Nephron (organoid): ENCODE data around the gene CHID1.

ENCODE experiments used
- H3K27ac Mint-ChIP-seq, 3 experiments: 2 replicates each; pipeline ENCODE4 v1.8.0; 2020; ENCODE audit warnings: mixed read lengths in 3 of 3, mild to moderate bottlenecking in 2 of 3, moderate library complexity in 1 of 3
- H3K27me3 Mint-ChIP-seq: 2 replicates; pipeline ENCODE4 v1.8.0; 2021; ENCODE audit warnings: low read depth, mild to moderate bottlenecking, moderate library complexity, mixed read lengths
- H3K36me3 Mint-ChIP-seq: 2 replicates; pipeline ENCODE4 v1.8.0; 2020; ENCODE audit warnings: low read depth, mixed read lengths
- H3K4me1 Mint-ChIP-seq: 2 replicates; pipeline ENCODE4 v1.8.0; 2020; ENCODE audit warnings: mixed read lengths
- H3K4me3 Mint-ChIP-seq, 3 experiments: 2 replicates each; pipeline ENCODE4 v1.8.0; 2020; ENCODE audit warnings: mild to moderate bottlenecking in 3 of 3, mixed read lengths in 3 of 3, moderate library complexity in 2 of 3
- H3K9me3 Mint-ChIP-seq: 2 replicates; pipeline ENCODE4 v1.8.0; 2020; ENCODE audit warnings: mixed read lengths
- CTCF ChIP-seq, 3 experiments: fragments of 200-600 bp; sonication (generic); IDR thresholded peaks; one replicate each; pipeline ENCODE4 v1.5.0; 2021; ENCODE audit warnings: antibody characterized with exemption in 3 of 3; ENCODE audit not compliant: unreplicated experiment in 3 of 3

CHID1 gene

GRCh38 chr11:893008-893654, 17.5 kb downstream of the CHID1 start:
- H3K27me3 Mint-ChIP-seq: no peaks in the 10 kb centered on the region
- no peak for TF ChIP-seq CTCF (IDR thresholded peaks at IDR 0.05; ENCODE audit: unreplicated experiment in 3 of 3)
- no peaks in the 10 kb centered on the region for H3K9me3 Mint-ChIP-seq
- H3K27ac Mint-ChIP-seq: no peak overlapping the region
- no peak overlapping the region for H3K4me3 Mint-ChIP-seq
- no peaks in the 10 kb centered on the region for H3K36me3 Mint-ChIP-seq
- H3K4me1 Mint-ChIP-seq: peaks cover 14% of the 10 kb centered on the region

- Mint-ChIP-seq H3K9me3 (no peaks in the 10 kb centered on the region), H3K27me3 (no peaks in the 10 kb centered on the region), H3K4me3 (no peak overlapping the region), H3K4me1 (peaks cover 10% of the 10 kb centered on the region), H3K27ac (peak overlapping the region in 2 of 3 experiments; percentile 48 to 63), H3K36me3 (peaks cover 10% of the 10 kb centered on the region)
- TF ChIP-seq CTCF (IDR thresholded peaks at IDR 0.05; ENCODE audit: unreplicated experiment in 3 of 3): no peak
Measured at GRCh38 chr11:890794-891540, 19.6 kb downstream of the CHID1 start.

- Mint-ChIP-seq H3K4me3 (no peak overlapping the region), H3K27ac (peak overlapping the region in 1 of 3 experiments; percentile 59), H3K36me3 (peaks cover 14% of the 10 kb centered on the region), H3K27me3 (no peaks in the 10 kb centered on the region), H3K4me1 (peaks cover 10% of the 10 kb centered on the region), H3K9me3 (no peaks in the 10 kb centered on the region)
- TF ChIP-seq CTCF (IDR thresholded peaks at IDR 0.05; ENCODE audit: unreplicated experiment in 3 of 3): no peak
Measured at GRCh38 chr11:889687-890475, 20.7 kb downstream of the CHID1 start.

GRCh38 chr11:889257-889656, 21.4 kb downstream of the CHID1 start:
- H3K36me3 Mint-ChIP-seq: peaks cover 14% of the 10 kb centered on the region
- H3K4me3 Mint-ChIP-seq: no peak overlapping the region
- peak overlapping the region in 1 of 3 experiments; percentile 59 for H3K27ac Mint-ChIP-seq
- H3K27me3 Mint-ChIP-seq: no peaks in the 10 kb centered on the region
- peaks cover 10% of the 10 kb centered on the region for H3K4me1 Mint-ChIP-seq
- no peaks in the 10 kb centered on the region for H3K9me3 Mint-ChIP-seq
- no peak for TF ChIP-seq CTCF (IDR thresholded peaks at IDR 0.05; ENCODE audit: unreplicated experiment in 3 of 3)

- TF ChIP-seq CTCF (IDR thresholded peaks at IDR 0.05; ENCODE audit: unreplicated experiment in 3 of 3): no peak
- Mint-ChIP-seq H3K36me3 (peaks cover 14% of the 10 kb centered on the region), H3K27ac (no peak overlapping the region), H3K4me1 (peaks cover 10% of the 10 kb centered on the region), H3K9me3 (no peaks in the 10 kb centered on the region), H3K27me3 (no peaks in the 10 kb centered on the region), H3K4me3 (no peak overlapping the region)
Measured at GRCh38 chr11:888310-889212, 22.0 kb downstream of the CHID1 start.
